IMR-90 (cell line): ENCODE measurements around the gene PLA2G2F. TPM values are rescaled to one million over a fixed set of nuclear protein-coding genes. Genes with fewer than 3 reads are reported as not detected.

Experiments used
- ATAC-seq: fragments of 200-7000 bp; cut with Tn5 transposase; 2 replicates; pipeline ENCODE4 v1.9.1; 2020; ENCODE audit warnings: low read depth, mild to moderate bottlenecking, moderate library complexity
- BruUV-seq: library from RNA; stranded (reverse); fragments of 400-500 nt; replicated peaks from 2 replicates; lab custom pipeline; 2021; lab: Mats Ljungman, UMichigan
- CTCF ChIA-PET: fragments of 300-600 bp; formaldehyde crosslinking; extraction: SDS; loops from one replicate; lab custom pipeline; 2021; ENCODE audit warnings: antibody characterized with exemption; lab: Yijun Ruan, JAX
- POLR2A ChIA-PET: fragments of 300-600 bp; sonication (Branson Sonifier 250); formaldehyde crosslinking; loops from one replicate; lab custom pipeline; 2022; ENCODE audit warnings: antibody characterized with exemption; ENCODE audit not compliant: unreplicated experiment; lab: Charles Lee
- DNase-seq: peaks from one replicate; pipeline ENCODE4 v3.0.0; 2013
- H2AFZ ChIP-seq: replicated peaks from 2 replicates; pipeline ENCODE3; 2013; ENCODE audit warnings: low read length, mild to moderate bottlenecking; ENCODE audit not compliant: poor library complexity
- H2AK5ac ChIP-seq: 2 replicates; pipeline ENCODE4 v1.6.1; 2013; ENCODE audit warnings: low read depth, low read length, inconsistent platforms
- H2AK9ac ChIP-seq: replicated peaks from 2 replicates; pipeline ENCODE3; 2013; ENCODE audit warnings: mild to moderate bottlenecking, low read depth, low read length, moderate library complexity; ENCODE audit not compliant: poor library complexity
- H2BK120ac ChIP-seq: 2 replicates; pipeline ENCODE4 v1.6.1; 2013; ENCODE audit warnings: low read depth, low read length, inconsistent platforms
- H2BK15ac ChIP-seq: 3 replicates; pipeline ENCODE4 v1.6.1; 2013; ENCODE audit warnings: low read depth, low read length, inconsistent platforms
- H2BK20ac ChIP-seq: 2 replicates; pipeline ENCODE4 v1.6.1; 2013; ENCODE audit warnings: low read depth, mild to moderate bottlenecking, inconsistent platforms, low read length, moderate library complexity
- H2BK5ac ChIP-seq: 2 replicates; pipeline ENCODE4 v1.6.1; 2013; ENCODE audit warnings: mild to moderate bottlenecking, low read depth, low read length, inconsistent platforms; ENCODE audit not compliant: poor library complexity, severe bottlenecking
- H3K14ac ChIP-seq: replicated peaks from 2 replicates; pipeline ENCODE4 v1.6.1; 2013; ENCODE audit warnings: low read depth, low read length, inconsistent platforms
- H3K18ac ChIP-seq: 2 replicates; pipeline ENCODE4 v1.6.1; 2013; ENCODE audit warnings: low read depth, low read length, control low read depth
- H3K23ac ChIP-seq: 2 replicates; pipeline ENCODE4 v1.6.1; 2013; ENCODE audit warnings: low read depth, low read length, inconsistent platforms
- H3K27ac ChIP-seq: 2 replicates; pipeline ENCODE4 v1.5.1; 2013; ENCODE audit warnings: mild to moderate bottlenecking, control low read depth, low read length; ENCODE audit not compliant: insufficient read depth
- H3K27me3 ChIP-seq: 2 replicates; pipeline ENCODE4 v1.6.1; 2013; ENCODE audit warnings: low read length; ENCODE audit not compliant: control insufficient read depth, insufficient read depth
- H3K36me3 ChIP-seq: 2 replicates; pipeline ENCODE4 v1.6.1; 2013; ENCODE audit warnings: low read length, mixed read lengths; ENCODE audit not compliant: control insufficient read depth, insufficient read depth
- H3K4ac ChIP-seq: 2 replicates; pipeline ENCODE4 v1.6.1; 2013; ENCODE audit warnings: low read depth, low read length, inconsistent platforms
- H3K4me1 ChIP-seq: 2 replicates; pipeline ENCODE4 v1.6.1; 2013; ENCODE audit warnings: low read length, mixed read lengths; ENCODE audit not compliant: control insufficient read depth, insufficient read depth
- H3K4me2 ChIP-seq: 2 replicates; pipeline ENCODE4 v1.6.1; 2013; ENCODE audit warnings: low read depth, mild to moderate bottlenecking, control low read depth, low read length, moderate library complexity
- H3K4me3 ChIP-seq: 2 replicates; pipeline ENCODE4 v1.5.1; 2013; ENCODE audit warnings: low read depth, mild to moderate bottlenecking, control low read depth, low read length, moderate library complexity; ENCODE audit not compliant: insufficient read depth
- H3K56ac ChIP-seq: 2 replicates; pipeline ENCODE4 v1.6.1; 2013; ENCODE audit warnings: low read length, inconsistent platforms; ENCODE audit not compliant: insufficient read depth; ENCODE audit errors: extremely low read depth
- H3K79me1 ChIP-seq, 2 experiments: 2 replicates each; pipeline ENCODE4 v1.6.1; 2013; ENCODE audit warnings: low read length in 2 of 2, inconsistent platforms in 1 of 2, low read depth in 1 of 2
- H3K9ac ChIP-seq: 2 replicates; pipeline ENCODE4 v1.6.1; 2013; ENCODE audit warnings: low read depth, low read length, control low read depth
- H3K9me1 ChIP-seq: 2 replicates; pipeline ENCODE4 v1.6.1; 2013; ENCODE audit warnings: low read length, inconsistent platforms; ENCODE audit not compliant: insufficient read depth
- H3K9me3 ChIP-seq: 2 replicates; pipeline ENCODE4 v1.6.1; 2013; ENCODE audit warnings: low read length; ENCODE audit not compliant: control insufficient read depth, insufficient read depth
- H4K20me1 ChIP-seq: 2 replicates; pipeline ENCODE4 v1.6.1; 2013; ENCODE audit warnings: low read length, inconsistent platforms; ENCODE audit not compliant: insufficient read depth
- H4K5ac ChIP-seq: 2 replicates; pipeline ENCODE4 v1.6.1; 2013; ENCODE audit warnings: mild to moderate bottlenecking, low read depth, low read length, control low read depth
- H4K8ac ChIP-seq, 2 experiments: 2 replicates each; pipeline ENCODE4 v1.6.1; 2013; ENCODE audit warnings: low read depth in 2 of 2, low read length in 2 of 2, control low read depth in 1 of 2, inconsistent platforms in 1 of 2
- H4K91ac ChIP-seq: 2 replicates; pipeline ENCODE4 v1.6.1; 2013; ENCODE audit warnings: low read depth, low read length, inconsistent platforms; ENCODE audit not compliant: insufficient read depth
- BHLHE40 ChIP-seq: fragments of 150-350 bp; IDR thresholded peaks from 2 replicates; pipeline ENCODE4 v1.6.1; 2016; ENCODE audit warnings: mild to moderate bottlenecking, low read depth, low read length
- CEBPB ChIP-seq: IDR thresholded peaks from 2 replicates; pipeline ENCODE4 v1.6.1; 2012; ENCODE audit warnings: low read depth, low read length, improper control_type of control experiment
- CHD1 ChIP-seq: IDR thresholded peaks from 2 replicates; pipeline ENCODE4 v1.6.1; 2012; ENCODE audit warnings: low read depth, low read length, improper control_type of control experiment
- CTCF ChIP-seq: conservative IDR thresholded peaks from 2 replicates; pipeline ENCODE4 v1.5.1; 2012; ENCODE audit warnings: mild to moderate bottlenecking, low read depth, low read length, improper control_type of control experiment
- FOS ChIP-seq: fragments of 150-350 bp; IDR thresholded peaks from 2 replicates; pipeline ENCODE4 v1.6.1; 2016; ENCODE audit warnings: low read depth, low read length
- MAFK ChIP-seq: IDR thresholded peaks from 2 replicates; pipeline ENCODE4 v1.6.1; 2012; ENCODE audit warnings: low read depth, low read length, improper control_type of control experiment
- MAZ ChIP-seq: IDR thresholded peaks from 2 replicates; pipeline ENCODE4 v1.6.1; 2012; ENCODE audit warnings: low read depth, mild to moderate bottlenecking, low read length, improper control_type of control experiment, moderate library complexity, borderline replicate concordance
- NFE2L2 ChIP-seq: fragments of 150-350 bp; IDR thresholded peaks from 2 replicates; pipeline ENCODE4 v1.6.1; 2016; ENCODE audit warnings: low read depth, mild to moderate bottlenecking, low read length
- POLR2A ChIP-seq: IDR thresholded peaks from 2 replicates; pipeline ENCODE4 v1.6.1; 2012; ENCODE audit warnings: mild to moderate bottlenecking, low read depth, low read length
- RAD21 ChIP-seq: IDR thresholded peaks from 2 replicates; pipeline ENCODE4 v1.6.1; 2012; ENCODE audit warnings: low read length, improper control_type of control experiment
- RCOR1 ChIP-seq: IDR thresholded peaks from 2 replicates; pipeline ENCODE4 v1.6.1; 2012; ENCODE audit warnings: mild to moderate bottlenecking, low read length, improper control_type of control experiment; ENCODE audit not compliant: insufficient replicate concordance
- RFX5 ChIP-seq: IDR thresholded peaks from 2 replicates; pipeline ENCODE4 v1.8.0; 2012; ENCODE audit warnings: low read depth, mild to moderate bottlenecking, low read length, moderate library complexity
- SMC3 ChIP-seq: fragments of 150-350 bp; IDR thresholded peaks from 2 replicates; pipeline ENCODE4 v1.6.1; 2016; ENCODE audit warnings: low read depth, mild to moderate bottlenecking, antibody characterized with exemption, low read length, moderate library complexity
- USF2 ChIP-seq: fragments of 150-350 bp; IDR thresholded peaks from 2 replicates; pipeline ENCODE4 v1.6.1; 2017; ENCODE audit warnings: mild to moderate bottlenecking, antibody characterized with exemption, low read length, low read depth
- WGBS, 2 experiments: methylation state at CpG; one replicate each; pipeline versions ENCODE4 v1.1.5 to v1.1.7; 2013; ENCODE audit warnings: missing lambda C conversion rate in 2 of 2; ENCODE audit not compliant: insufficient read length in 1 of 2; ENCODE audit errors: extremely low coverage in 2 of 2; 5-methylcytosine and 5-hydroxymethylcytosine counted together
- dilution Hi-C: fragments of 300-500 bp; cut with HindIII; formaldehyde crosslinking; loops from one replicate; pipeline ENCODE4 v1.14.3; 2018; ENCODE audit warnings: low sequenced_read_pairs; ENCODE audit not compliant: unreplicated experiment
- in situ Hi-C: fragments of 300-500 bp; cut with MboI; formaldehyde crosslinking; loops from 3 replicates; pipeline ENCODE4 v1.14.3; 2019; ENCODE audit warnings: low sequenced_read_pairs, inconsistent platforms, mixed read lengths
- intact Hi-C: fragments of 100-400 bp; cut with micrococcal nuclease; formaldehyde crosslinking; loops from 2 replicates; pipeline ENCODE4 v1.10.0; 2022
- polyA plus RNA-seq, 3 experiments: library from polyadenylated mRNA; depleted of rRNA; stranded (reverse); fragments of >200 nt; gene quantifications; 2 replicates each; pipeline ENCODE4 v1.2.3, GENCODE V29; 2012; ENCODE audit warnings: low replicate concordance in 1 of 3
- total RNA-seq: library from RNA; depleted of rRNA; stranded (reverse); fragments of >200 nt; gene quantifications from 2 replicates; pipeline ENCODE4 v1.2.3, GENCODE V29; 2012

The PLA2G2F gene
- total and polyA plus RNA-seq, 2 of the 4 experiments (the other 2 are of a cell fraction), result not detected

- H3K23ac ChIP-seq, result no peak overlapping the region
- H4K20me1 ChIP-seq, result no peaks in the 10 kb centered on the region
- no peaks in the 10 kb centered on the region for H3K9me3 ChIP-seq
- ChIA-PET CTCF (interaction anchor here (0.9 kb wide), 1 partner anchor 37 kb away, joined by 3 read pairs; no protein-coding TSS in a partner anchor), POLR2A (no interaction called here)
- H3K56ac ChIP-seq, result no peak overlapping the region
- intact Hi-C loops (no loop called here), in situ Hi-C loops (no loop called here), dilution Hi-C loops (no loop called here)
- no peak overlapping the region for H3K4me2 ChIP-seq
- H3K27me3 ChIP-seq, result peaks cover 41% of the 10 kb centered on the region
- H4K5ac ChIP-seq, result no peak overlapping the region
- DNase-seq (no peak), ATAC-seq (no peak)
- no peak overlapping the region for H2BK20ac ChIP-seq
- H3K18ac ChIP-seq, result no peak overlapping the region
- no peaks in the 10 kb centered on the region for H3K4me1 ChIP-seq
- H3K4me3 ChIP-seq, result no peak overlapping the region
- H3K4ac ChIP-seq, result no peak overlapping the region
- BruUV-seq, result no TSS peak
- no peak overlapping the region for H2BK15ac ChIP-seq
- peaks cover 3% of the 10 kb centered on the region; the same call in 1 of the 2 replicates for H3K9me1 ChIP-seq
- WGBS, 2 experiments, result no CpG with 5 or more reads among the region's 3 CpGs
- no peak overlapping the region for H2AK9ac ChIP-seq
- no peak overlapping the region for H4K91ac ChIP-seq
- H3K9ac ChIP-seq, result no peak overlapping the region
- H4K8ac ChIP-seq, result no peak overlapping the region
- TF ChIP-seq RFX5 (no peak), CTCF (no peak), POLR2A (no peak), CEBPB (no peak), SMC3 (no peak), FOS (no peak), MAFK (no peak), USF2 (no peak), MAZ (no peak), CHD1 (no peak), BHLHE40 (no peak), NFE2L2 (no peak), RAD21 (no peak), RCOR1 (no peak)
- H2BK120ac ChIP-seq, result no peak overlapping the region
- no peak overlapping the region for H3K14ac ChIP-seq
- H3K36me3 ChIP-seq, result no peaks in the 10 kb centered on the region
- H2AFZ ChIP-seq, result no peak overlapping the region
- H2AK5ac ChIP-seq, result no peak overlapping the region
- H3K27ac ChIP-seq, result no peak overlapping the region
- H2BK5ac ChIP-seq, result no peak overlapping the region
- no peaks in the 10 kb centered on the region for H3K79me1 ChIP-seq
Measured at GRCh38 chr1:20199403-20199802, 60.3 kb downstream of the PLA2G2F start.
